NCI-H345 treated with DMSO at 0.1 percent for 48 hours (cell line): ENCODE results near the gene PMPCA.
"Not testable (repeated sequence)": the region's sequence is repeated elsewhere in the genome, so short reads cannot be mapped to it uniquely, and the experiment has no call there.

Experiments used
- DNase-seq: peaks from one replicate; lab custom pipeline; 2025; ENCODE audit not compliant: unreplicated experiment; lab: John Stamatoyannopoulos, UW

Gene PMPCA

GRCh38 chr9:136409557-136410455, 652 bp upstream of the PMPCA start:
- DNase-seq, result peak; percentile 4

- DNase-seq, result no peak
Measured at GRCh38 chr9:136411378-136411777, 920 bp downstream of the PMPCA start.

- DNase-seq, result no peak
Measured at GRCh38 chr9:136412962-136413361, 2.5 kb downstream of the PMPCA start.

GRCh38 chr9:136416427-136416826, 6.0 kb downstream of the PMPCA start:
- DNase-seq, result no peak

- no peak for DNase-seq
Measured at GRCh38 chr9:136416914-136417313, 6.5 kb downstream of the PMPCA start.

DNA sequence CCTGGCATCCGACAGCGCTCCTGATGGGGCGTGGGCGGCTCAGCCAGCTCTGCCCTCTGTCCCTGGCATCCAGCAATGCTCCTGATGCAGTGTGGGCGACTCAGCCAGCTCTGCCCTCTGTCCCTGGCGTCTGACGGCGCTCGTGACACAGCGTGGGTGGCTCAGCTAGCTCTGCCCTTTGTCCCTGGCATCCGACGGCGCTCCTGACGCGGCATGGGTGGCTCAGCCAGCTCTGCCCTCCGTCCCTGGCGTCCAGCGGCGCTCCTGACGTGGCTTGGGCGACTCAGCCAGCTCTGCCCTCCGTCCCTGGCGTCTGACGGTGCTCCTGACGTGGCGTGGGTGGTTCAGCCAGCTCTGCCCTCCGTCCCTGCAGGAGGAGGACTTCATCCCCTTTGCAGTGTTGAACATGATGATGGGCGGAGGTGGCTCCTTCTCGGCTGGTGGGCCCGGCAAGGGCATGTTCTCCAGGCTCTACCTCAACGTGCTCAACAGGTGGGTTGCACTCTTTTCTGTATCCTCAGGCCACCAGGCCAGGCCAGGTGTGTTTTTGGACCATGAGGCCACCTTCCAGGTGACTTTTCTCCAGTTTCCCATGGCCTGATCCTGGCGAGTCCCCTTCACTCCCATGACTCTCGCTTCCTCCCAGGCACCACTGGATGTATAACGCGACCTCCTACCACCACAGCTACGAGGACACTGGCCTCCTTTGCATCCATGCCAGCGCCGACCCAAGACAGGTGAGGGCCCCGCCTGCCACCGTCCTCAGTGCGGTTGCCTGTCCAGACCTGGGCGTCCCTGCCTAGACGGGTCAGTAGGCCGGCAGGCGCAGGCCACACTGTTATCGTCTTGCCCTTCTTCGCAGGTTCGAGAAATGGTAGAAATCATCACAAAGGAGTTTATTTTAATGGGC, 8.0 kb downstream of the PMPCA start:
- no peak for DNase-seq

DNA sequence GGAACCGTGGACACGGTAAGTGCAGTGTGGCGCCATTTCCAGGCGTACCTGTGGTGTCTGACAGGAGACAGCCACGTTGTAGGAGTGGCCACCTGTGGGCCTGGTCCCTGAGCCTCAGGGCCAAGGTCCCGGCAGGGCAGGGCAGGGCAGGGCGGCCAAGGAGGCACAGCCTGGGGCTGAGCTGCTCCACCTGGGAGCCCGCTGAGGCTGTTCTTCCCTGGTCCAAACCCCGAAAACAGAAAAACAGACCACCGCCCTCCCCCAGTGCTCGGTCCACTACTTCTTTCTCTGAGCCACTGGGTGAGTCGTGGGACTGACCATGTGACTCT, 8.6 kb downstream of the PMPCA start:
- DNase-seq, result no peak

- DNase-seq, result no peak
Measured at GRCh38 chr9:136421791-136422190, 11.3 kb downstream of the PMPCA start.

- no peak for DNase-seq
Measured at GRCh38 chr9:136422876-136423275, 12.4 kb downstream of the PMPCA start.

DNA sequence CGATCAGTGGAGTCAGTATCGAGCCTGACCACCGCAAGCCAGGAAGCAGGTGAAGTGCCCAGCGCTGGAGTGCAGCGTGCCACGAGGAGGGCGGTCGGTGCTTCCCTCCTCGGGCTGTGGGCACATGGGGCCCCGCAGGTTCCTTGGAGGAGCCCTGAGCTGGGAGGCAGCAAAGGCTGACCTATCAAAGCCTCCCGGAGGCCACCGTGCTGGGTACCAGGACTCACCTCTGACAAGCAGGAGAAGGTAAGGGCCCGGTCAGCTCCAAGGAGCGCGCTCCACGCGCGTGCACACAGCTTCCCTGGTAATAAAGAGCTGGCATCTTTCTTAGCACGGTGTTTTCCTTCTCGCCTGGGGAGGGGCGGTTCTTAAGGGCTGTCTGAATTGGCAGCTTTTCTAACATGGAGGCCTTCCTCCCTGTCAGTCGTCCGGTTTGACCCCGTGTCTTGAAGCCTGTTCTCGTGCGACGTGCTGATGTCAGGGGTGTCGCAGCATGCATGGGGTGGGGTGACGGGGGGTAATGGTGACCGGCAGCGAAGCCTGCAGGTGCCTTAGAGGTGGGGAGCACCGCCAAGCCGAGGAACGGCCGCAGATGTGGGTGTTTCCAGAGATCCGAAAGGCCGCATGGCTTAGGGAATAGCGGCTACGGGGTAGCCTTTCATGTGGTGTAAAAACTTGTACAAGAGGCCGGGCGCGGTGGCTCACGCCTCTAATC, 13.1 kb downstream of the PMPCA start:
- no peak for DNase-seq

- DNase-seq, result no peak
Measured at GRCh38 chr9:136424750-136425362, 14.4 kb downstream of the PMPCA start.

DNA sequence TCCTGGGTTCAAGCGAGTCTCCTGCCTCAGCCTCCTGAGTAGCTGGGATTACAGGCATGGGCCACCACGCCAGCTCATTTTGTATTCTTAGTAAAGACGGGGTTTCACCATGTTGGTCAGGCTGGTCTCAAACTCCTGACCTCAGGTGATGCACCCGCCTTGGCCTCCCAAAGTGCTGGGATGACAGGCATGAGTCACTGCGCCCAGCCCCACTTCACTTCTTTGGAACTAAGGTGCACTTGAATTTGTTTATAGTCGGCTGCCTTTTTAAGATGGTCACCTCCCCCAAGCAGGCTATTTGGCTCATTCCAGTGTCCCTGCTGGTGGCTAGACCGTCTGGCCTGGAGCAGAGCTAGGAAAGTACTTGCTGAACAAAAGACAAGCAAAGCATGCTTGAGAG, 14.9 kb downstream of the PMPCA start:
- DNase-seq, result not testable (repeated sequence)

DNA sequence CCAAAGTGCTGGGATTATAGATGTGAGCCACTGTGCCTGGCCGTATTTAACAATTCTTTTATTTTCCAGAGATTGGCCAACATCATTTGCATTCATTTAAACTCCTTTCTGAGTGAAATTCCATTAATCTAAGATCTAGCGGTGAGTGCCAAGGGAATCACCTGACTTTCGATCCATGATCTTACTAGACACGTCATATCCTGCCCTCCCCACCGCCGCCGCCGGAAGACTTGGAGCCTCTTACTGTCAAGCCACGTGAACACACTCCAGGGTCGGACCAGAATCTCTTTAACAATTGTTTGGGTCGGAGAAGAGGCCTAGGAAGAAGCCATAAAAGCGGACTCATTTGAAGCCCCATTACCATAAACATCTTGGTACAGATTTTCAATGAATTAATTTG, 16.3 kb downstream of the PMPCA start:
- DNase-seq, result no peak

DNA sequence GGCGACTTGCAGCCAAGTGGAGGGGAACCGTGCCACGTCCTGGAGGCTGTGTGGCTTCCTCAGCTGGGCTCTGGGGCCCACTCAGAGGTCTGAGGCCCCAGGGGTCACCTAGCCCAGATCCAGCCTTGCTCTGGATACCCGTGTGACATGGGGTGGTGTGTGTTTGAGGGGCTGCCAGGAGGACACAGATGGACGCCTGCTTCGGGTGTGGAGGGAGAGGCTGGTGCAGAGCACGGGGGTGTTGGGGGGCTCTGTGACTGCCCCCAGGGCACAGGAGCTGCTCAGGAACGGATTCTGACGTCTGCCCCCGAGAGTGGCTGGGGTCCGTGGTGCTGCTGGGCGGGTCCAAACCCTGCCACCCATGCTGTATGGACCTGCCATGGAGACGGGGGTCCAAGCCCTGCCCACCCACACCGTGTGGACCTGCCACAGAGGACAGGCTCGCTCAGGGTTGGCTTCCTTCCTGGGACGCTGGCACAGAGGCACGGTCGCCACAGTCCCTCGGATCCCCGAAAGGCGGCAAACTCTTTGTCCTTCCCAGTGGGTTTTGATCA, 18.7 kb downstream of the PMPCA start:
- DNase-seq, result no peak

DNA sequence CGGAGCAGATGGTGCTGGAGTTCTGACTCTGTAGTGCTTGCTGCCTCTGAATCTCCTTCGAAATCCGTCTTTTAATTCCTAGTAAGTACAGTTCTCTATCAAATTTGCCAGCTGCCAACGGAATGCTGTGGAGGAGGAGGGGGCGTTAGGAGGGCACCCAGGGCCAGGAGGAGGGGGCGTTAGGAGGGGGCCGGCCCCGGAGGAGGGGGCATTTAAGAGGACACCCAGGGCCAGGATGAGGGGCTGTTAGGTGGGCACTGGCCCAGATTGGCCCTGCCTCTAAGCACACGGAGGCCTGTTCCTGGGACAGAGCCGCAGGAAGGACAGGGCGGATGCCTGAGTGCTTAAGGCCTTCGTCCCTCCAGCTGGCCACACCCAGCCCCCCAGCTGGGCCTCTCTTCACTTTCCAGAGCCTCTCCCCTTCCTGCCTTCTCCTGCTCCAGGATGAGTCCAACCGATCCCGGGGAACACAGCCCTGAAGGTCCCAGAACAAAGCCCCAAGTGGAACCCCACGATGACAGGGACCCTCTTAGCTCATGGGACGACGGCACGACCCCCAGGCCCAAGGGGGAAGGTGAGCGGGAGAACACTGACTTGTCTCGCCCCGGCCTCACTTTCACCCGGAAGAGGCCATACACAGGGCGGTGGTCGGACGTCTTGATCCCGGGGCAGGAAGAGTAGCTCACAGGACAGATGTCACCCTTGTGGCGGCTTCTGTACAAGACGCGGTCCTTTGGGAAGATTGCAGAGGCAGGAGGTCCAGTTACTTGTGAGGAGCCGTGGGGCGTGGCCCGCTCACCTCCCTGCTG, 19.4 kb downstream of the PMPCA start:
- DNase-seq, result no peak

DNA sequence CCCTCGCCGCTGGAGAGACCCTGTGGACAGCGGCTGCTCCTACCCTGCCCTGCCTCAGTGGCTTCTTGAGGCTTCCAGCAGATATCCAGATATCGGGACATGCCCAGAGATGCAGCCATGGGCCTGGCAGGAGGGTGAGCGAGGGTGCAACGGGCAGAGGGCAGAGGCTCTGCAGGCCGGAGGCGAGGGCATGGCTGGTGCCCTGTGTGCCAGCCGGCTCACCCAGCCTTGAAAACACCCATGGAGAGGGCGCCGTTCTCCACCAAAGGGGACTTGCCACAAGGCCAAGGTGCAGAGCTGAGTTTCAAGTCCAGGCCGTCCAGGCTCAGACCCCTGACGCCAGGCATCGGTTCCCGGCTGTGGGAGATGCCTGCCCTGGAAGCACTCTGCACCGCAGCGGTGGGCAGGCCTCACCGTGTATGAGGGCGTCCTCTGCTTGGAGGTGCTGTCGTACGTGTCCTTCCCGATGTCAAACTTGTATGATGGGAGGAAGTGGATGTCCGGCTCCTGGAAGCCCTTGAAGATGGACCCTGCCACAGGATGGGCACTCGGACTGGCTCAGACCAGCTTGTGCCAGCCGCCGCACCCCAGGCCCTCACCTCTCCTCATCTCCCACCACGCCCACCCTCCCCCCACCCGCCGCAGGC, 20.3 kb downstream of the PMPCA start:
- DNase-seq, result no peak

DNA sequence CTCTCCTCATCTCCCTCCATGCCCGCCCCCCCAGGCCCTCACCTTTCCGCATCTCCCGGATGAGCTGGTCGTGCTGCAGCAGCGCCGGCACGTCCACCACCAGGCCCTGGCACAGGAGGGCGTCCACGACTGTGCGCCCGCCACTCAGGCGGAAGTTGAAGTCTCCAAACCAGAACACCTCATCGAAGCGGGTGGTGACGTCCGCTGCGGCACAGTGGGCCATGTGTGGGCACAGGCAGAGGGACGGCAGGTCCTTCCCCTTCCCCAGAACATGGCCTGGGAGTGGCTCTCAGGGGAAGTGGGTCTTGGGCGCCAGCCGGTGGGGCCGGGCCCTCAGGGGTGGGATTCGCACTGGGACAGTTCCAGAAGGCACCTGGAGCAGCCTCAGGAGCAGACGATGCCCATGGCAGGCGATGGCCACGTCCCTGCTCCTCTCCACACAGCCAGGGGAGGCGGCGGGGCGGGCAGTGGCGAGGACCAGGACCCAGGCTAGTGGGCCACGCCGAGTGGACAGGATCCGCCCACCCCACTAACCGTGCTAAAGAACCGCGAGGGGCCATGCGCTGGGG, 21.4 kb downstream of the PMPCA start:
- no peak for DNase-seq

GRCh38 chr9:136432591-136432990, 22.1 kb downstream of the PMPCA start:
- no peak for DNase-seq
